Neutrophil (primary cell): ENCODE measurements around the gene BRIP1.

Source experiments
- H3K27ac ChIP-seq: fragments of 200-600 bp; sonication (generic); 2 replicates; pipeline ENCODE4 v1.5.1; 2016; ENCODE audit warnings: mild to moderate bottlenecking, moderate library complexity
- H3K27me3 ChIP-seq: fragments of 200-600 bp; sonication (generic); 2 replicates; pipeline ENCODE4 v1.6.0; 2016; ENCODE audit warnings: mild to moderate bottlenecking
- H3K36me3 ChIP-seq: fragments of 200-600 bp; sonication (generic); 2 replicates; pipeline ENCODE4 v1.5.1; 2017
- H3K4me1 ChIP-seq, 2 experiments: fragments of 200-600 bp in 1 of 2; sonication (generic) in 1 of 2; 1 replicate in 1 of 2; 2 replicates in 1 of 2; pipeline versions ENCODE4 v1.5.1 to v1.6.1; 2013 to 2016; ENCODE audit warnings: low read depth in 1 of 2, low read length in 1 of 2, mild to moderate bottlenecking in 1 of 2, moderate library complexity in 1 of 2; ENCODE audit not compliant: control insufficient read depth in 1 of 2, insufficient read depth in 1 of 2
- H3K4me3 ChIP-seq, 2 experiments: fragments of 200-600 bp in 1 of 2; sonication (generic) in 1 of 2; 1 replicate in 1 of 2; 2 replicates in 1 of 2; pipeline ENCODE4 v1.5.1; 2013 to 2016; ENCODE audit warnings: low read depth in 1 of 2, low read length in 1 of 2, mild to moderate bottlenecking in 1 of 2, moderate library complexity in 1 of 2
- H3K9me3 ChIP-seq: fragments of 200-600 bp; sonication (generic); 2 replicates; pipeline ENCODE4 v1.5.1; 2016
- TF ChIP-seq, protein P1 (sequence below): fragments of 200-600 bp; sonication (generic); IDR thresholded peaks from 2 replicates; pipeline ENCODE4 v1.5.1; 2016; ENCODE audit warnings: antibody characterized with exemption

BRIP1 gene

DNA sequence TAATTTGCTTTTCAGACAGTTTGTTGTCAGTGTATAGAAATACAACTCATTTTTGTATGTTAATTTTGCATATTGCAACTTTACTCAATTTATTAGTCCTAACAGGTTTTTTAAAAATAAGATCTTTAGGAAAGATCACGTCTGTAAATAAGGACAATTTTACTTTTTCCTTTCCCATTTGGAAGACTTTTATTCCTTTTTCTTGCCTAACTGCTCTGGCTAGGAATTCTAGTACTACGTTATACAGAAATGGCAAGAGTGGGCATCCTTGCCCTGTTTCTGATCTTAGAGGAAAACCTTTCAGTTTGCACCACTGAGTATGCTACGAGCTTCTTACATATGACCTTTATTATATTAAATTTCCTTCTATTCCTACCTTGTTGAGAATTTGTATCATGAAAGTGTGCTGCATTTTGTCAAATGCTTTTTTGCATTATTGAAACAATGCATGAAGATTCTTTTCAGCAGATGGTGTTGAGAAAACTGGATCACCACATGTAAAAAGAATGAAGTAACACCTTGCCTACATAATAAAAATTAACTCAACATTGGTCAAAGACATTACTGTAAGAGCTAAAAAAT is 113.4 kb downstream of the BRIP1 start:
- peaks cover 8% of the 10 kb centered on the region for H3K36me3 ChIP-seq
- no peaks in the 10 kb centered on the region for H3K4me1 ChIP-seq
- no peaks in the 10 kb centered on the region for H3K27me3 ChIP-seq
- H3K4me3 ChIP-seq = no peak overlapping the region
- H3K27ac ChIP-seq = no peak overlapping the region
- H3K9me3 ChIP-seq = no peaks in the 10 kb centered on the region
- TF ChIP-seq, protein P1, sequence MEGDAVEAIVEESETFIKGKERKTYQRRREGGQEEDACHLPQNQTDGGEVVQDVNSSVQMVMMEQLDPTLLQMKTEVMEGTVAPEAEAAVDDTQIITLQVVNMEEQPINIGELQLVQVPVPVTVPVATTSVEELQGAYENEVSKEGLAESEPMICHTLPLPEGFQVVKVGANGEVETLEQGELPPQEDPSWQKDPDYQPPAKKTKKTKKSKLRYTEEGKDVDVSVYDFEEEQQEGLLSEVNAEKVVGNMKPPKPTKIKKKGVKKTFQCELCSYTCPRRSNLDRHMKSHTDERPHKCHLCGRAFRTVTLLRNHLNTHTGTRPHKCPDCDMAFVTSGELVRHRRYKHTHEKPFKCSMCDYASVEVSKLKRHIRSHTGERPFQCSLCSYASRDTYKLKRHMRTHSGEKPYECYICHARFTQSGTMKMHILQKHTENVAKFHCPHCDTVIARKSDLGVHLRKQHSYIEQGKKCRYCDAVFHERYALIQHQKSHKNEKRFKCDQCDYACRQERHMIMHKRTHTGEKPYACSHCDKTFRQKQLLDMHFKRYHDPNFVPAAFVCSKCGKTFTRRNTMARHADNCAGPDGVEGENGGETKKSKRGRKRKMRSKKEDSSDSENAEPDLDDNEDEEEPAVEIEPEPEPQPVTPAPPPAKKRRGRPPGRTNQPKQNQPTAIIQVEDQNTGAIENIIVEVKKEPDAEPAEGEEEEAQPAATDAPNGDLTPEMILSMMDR = no peak

DNA sequence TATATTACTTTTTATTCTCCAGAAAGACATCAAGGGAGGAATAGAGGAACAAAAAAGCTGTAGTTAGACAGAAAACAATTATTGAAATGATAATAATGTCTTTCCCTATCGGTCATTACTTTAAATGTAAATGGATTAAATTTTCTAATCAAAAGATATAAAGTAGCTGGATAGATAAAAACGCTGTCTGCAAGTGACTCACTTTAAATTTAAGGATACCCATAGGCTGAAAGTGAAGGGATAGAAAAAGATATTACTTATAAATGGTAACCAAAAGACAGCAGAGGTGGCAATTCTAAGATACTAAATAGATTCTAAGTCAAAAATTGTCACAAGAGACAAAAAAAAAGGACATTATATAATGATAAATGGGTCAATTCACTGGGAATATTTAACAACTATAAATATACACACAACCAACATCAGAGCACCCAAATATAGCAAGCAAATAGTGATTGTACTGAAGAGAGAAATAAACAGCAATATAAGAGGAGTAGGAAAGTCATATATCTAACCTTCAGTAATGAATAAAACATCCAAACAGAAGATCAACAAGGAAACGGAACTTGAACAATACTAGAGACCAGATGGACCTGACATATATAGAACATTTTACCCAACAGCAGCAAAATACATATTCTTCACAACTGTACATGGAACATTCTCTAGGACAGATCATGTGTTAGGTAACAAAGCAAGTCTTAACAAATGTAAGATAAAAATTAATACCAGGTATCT is 116.9 kb downstream of the BRIP1 start:
- Histone ChIP-seq H3K9me3 (no peaks in the 10 kb centered on the region), H3K27ac (no peak overlapping the region), H3K36me3 (peaks cover 5% of the 10 kb centered on the region), H3K4me3 (no peak overlapping the region), H3K4me1 (no peaks in the 10 kb centered on the region), H3K27me3 (no peaks in the 10 kb centered on the region)
- TF ChIP-seq, protein P1 = no peak

- Histone ChIP-seq H3K9me3 (no peaks in the 10 kb centered on the region), H3K4me3 (no peak overlapping the region), H3K27ac (no peak overlapping the region), H3K27me3 (no peaks in the 10 kb centered on the region), H3K36me3 (peaks cover 9% of the 10 kb centered on the region), H3K4me1 (no peaks in the 10 kb centered on the region)
- TF ChIP-seq, protein P1 = no peak
These were observed 118.5 kb downstream of the BRIP1 start for GRCh38 chr17:61744804-61745203.

DNA sequence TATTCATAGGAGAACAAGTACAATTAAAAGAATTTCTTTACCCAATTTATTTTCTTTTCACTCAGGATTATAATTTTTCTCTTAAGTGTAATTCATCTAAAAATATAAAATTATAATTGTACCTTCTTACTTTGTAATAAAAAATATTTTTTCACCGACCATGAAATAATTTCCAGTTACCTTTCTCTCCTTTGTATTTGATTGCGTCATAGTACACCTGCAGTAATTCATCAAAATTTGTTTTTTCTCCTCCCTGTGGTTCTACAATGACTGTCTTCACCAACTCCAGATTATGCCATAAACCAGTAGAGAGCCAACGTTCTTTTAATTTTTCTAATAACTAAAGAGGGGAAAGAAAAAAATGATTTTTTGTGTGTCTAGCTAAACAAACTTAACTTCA is 119.1 kb downstream of the BRIP1 start:
- Histone ChIP-seq H3K4me1 (no peaks in the 10 kb centered on the region), H3K36me3 (peaks cover 10% of the 10 kb centered on the region), H3K4me3 (no peak overlapping the region), H3K27me3 (no peaks in the 10 kb centered on the region), H3K9me3 (no peaks in the 10 kb centered on the region), H3K27ac (no peak overlapping the region)
- TF ChIP-seq, protein P1 = no peak

GRCh38 chr17:61743766-61744165 is 119.6 kb downstream of the BRIP1 start:
- H3K4me3 ChIP-seq = no peak overlapping the region
- no peaks in the 10 kb centered on the region for H3K27me3 ChIP-seq
- TF ChIP-seq, protein P1 = no peak
- H3K9me3 ChIP-seq = no peaks in the 10 kb centered on the region
- H3K4me1 ChIP-seq = no peaks in the 10 kb centered on the region
- peaks cover 10% of the 10 kb centered on the region for H3K36me3 ChIP-seq
- no peak overlapping the region for H3K27ac ChIP-seq
